Natural killer cell (primary cell): ENCODE measurements around the gene TREM1. TPM values are rescaled to one million over a fixed set of nuclear protein-coding genes. Genes with fewer than 3 reads are reported as not detected.

ENCODE experiments used
- ATAC-seq, 3 donors: fragments of 150-1000 bp in 2 of 3; fragments of 200-7000 bp in 1 of 3; cut with Tn5 transposase; 1 replicate in 1 of 3; 2 replicates in 2 of 3; pipeline ENCODE4 v1.10.0; 2021; ENCODE audit warnings: mild to moderate bottlenecking in 2 of 3, moderate library complexity in 2 of 3
- DNase-seq, 2 donors: peaks; one replicate each; pipeline versions ENCODE4 v3.0.0 to v3.0.0-alpha.2; 2013 to 2021; ENCODE audit warnings: mixed read lengths in 1 of 2
- H3K27ac ChIP-seq: one replicate; pipeline ENCODE4 v1.5.1; 2013; ENCODE audit warnings: mild to moderate bottlenecking, low read length
- H3K27me3 ChIP-seq: one replicate; pipeline ENCODE4 v1.6.1; 2013; ENCODE audit warnings: low read length; ENCODE audit not compliant: control insufficient read depth, insufficient read depth
- H3K36me3 ChIP-seq: one replicate; pipeline ENCODE4 v1.6.1; 2013; ENCODE audit warnings: low read length; ENCODE audit not compliant: control insufficient read depth, insufficient read depth
- H3K4me1 ChIP-seq: one replicate; pipeline ENCODE4 v1.6.1; 2013; ENCODE audit warnings: low read length; ENCODE audit not compliant: control insufficient read depth, insufficient read depth
- H3K4me3 ChIP-seq: one replicate; pipeline ENCODE4 v1.5.1; 2013; ENCODE audit warnings: low read length
- H3K9me3 ChIP-seq: one replicate; pipeline ENCODE4 v1.6.1; 2013; ENCODE audit warnings: low read length; ENCODE audit not compliant: control insufficient read depth, insufficient read depth
- H3K27ac Mint-ChIP-seq, 2 donors: one replicate each; pipeline ENCODE4 v1.8.0; 2022; ENCODE audit warnings: mild to moderate bottlenecking in 2 of 2, mixed read lengths in 2 of 2, moderate library complexity in 1 of 2
- H3K27me3 Mint-ChIP-seq, 2 donors: one replicate each; pipeline ENCODE4 v1.8.0; 2022; ENCODE audit warnings: low read depth in 2 of 2, mixed read lengths in 2 of 2
- H3K36me3 Mint-ChIP-seq: one replicate; pipeline ENCODE4 v1.8.0; 2022; ENCODE audit warnings: mixed read lengths
- H3K4me1 Mint-ChIP-seq, 2 donors: one replicate each; pipeline ENCODE4 v1.8.0; 2022; ENCODE audit warnings: mixed read lengths in 2 of 2
- H3K4me3 Mint-ChIP-seq: one replicate; pipeline ENCODE4 v1.8.0; 2022; ENCODE audit warnings: mild to moderate bottlenecking, moderate library complexity, mixed read lengths
- H3K9me3 Mint-ChIP-seq, 2 donors: one replicate each; pipeline ENCODE4 v1.8.0; 2022; ENCODE audit warnings: mixed read lengths in 2 of 2
- WGBS: methylation state at CpG from one replicate; pipeline ENCODE4 v1.1.7; 2013; ENCODE audit warnings: missing lambda C conversion rate; ENCODE audit not compliant: insufficient coverage; 5-methylcytosine and 5-hydroxymethylcytosine counted together
- intact Hi-C: fragments of 100-400 bp; cut with micrococcal nuclease; formaldehyde crosslinking; loops from one replicate; pipeline ENCODE4 v1.14.2; 2022
- total RNA-seq, 4 donors: library from RNA; stranded (reverse); fragments of 120-200 nt in 1 of 4; gene quantifications; one replicate each; pipeline versions ENCODE4 v1.2.3 to v1.2.4, GENCODE V29; 2013 to 2022
- TF ChIP-seq, protein P1 (sequence below): fragments of 200-600 bp; IDR thresholded peaks from one replicate; pipeline ENCODE4 v1.8.0; 2022; ENCODE audit warnings: antibody characterized with exemption

TREM1 gene
- total RNA-seq, 3 donors from 2014 or later (not counting 1 experiment from before 2014, with no cell fraction given), result 9.5 to 44.2 (median 9.8) TPM

DNA sequence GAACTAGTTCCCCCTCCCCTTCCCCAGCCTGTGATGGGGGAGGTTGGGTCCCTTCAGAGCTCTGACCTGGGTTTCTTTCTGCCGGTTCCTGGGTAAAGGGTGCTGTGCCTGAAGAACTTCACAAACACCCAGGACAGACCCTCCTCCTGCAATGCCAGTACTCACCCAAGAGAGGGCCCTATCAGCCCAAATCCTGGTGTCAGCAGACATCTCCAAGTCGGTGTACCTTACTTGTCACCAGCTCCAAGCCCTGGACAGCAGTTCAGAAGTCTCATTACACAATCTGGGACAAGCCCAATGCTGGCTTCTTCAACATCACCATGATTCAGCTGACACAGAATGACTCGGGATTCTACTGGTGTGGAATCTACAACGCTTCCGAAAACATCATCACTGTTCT is 57.9 kb downstream of the TREM1 start:
- ATAC-seq, result peak in 2 of 3 donors; percentile 30 to 72
- Histone ChIP-seq H3K27ac (no peak overlapping the region), H3K9me3 (no peaks in the 10 kb centered on the region), H3K4me1 (peaks cover 7% of the 10 kb centered on the region), H3K4me3 (peak overlapping the region; percentile 20), H3K27me3 (no peaks in the 10 kb centered on the region), H3K36me3 (no peaks in the 10 kb centered on the region)
- no peaks in the 10 kb centered on the region for H3K9me3 Mint-ChIP-seq
- H3K36me3 Mint-ChIP-seq, result no peaks in the 10 kb centered on the region
- intact Hi-C loops, result no loop called here
- H3K4me1 Mint-ChIP-seq, result peaks cover 18 to 20% of the 10 kb centered on the region in 2 donors
- peaks cover 7% of the 10 kb centered on the region in 2 donors for H3K27me3 Mint-ChIP-seq
- TF ChIP-seq, protein P1, sequence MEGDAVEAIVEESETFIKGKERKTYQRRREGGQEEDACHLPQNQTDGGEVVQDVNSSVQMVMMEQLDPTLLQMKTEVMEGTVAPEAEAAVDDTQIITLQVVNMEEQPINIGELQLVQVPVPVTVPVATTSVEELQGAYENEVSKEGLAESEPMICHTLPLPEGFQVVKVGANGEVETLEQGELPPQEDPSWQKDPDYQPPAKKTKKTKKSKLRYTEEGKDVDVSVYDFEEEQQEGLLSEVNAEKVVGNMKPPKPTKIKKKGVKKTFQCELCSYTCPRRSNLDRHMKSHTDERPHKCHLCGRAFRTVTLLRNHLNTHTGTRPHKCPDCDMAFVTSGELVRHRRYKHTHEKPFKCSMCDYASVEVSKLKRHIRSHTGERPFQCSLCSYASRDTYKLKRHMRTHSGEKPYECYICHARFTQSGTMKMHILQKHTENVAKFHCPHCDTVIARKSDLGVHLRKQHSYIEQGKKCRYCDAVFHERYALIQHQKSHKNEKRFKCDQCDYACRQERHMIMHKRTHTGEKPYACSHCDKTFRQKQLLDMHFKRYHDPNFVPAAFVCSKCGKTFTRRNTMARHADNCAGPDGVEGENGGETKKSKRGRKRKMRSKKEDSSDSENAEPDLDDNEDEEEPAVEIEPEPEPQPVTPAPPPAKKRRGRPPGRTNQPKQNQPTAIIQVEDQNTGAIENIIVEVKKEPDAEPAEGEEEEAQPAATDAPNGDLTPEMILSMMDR, result no peak
- H3K27ac Mint-ChIP-seq, result no peak overlapping the region
- WGBS, result 57% methylated on average over 5 of the region's 5 CpGs
- DNase-seq, result no peak
- no peak overlapping the region for H3K4me3 Mint-ChIP-seq

DNA sequence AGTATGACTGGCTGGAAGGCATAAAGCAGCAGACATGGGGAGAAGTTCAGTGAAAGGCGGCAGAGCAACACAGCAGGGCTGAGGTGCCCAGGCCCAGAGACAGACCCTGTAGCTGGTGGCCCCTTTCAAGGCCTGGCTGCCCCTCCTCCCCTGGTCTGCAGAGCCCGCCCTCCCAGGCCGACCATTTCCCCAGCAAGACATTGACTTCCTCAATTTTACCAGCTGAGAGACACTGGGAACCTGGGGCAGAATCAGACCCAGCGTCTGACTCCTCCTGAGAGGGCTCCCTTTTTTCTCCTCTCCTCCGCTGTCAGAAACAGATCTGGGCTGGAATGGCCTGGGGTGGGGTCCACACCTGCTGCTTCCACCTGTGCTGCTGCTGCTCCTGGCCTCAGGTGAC is 58.4 kb downstream of the TREM1 start, which contains the start of gene TREML4:
Gene TREML4 (plus strand): TSS at position 254 of the 400 bp plus-strand sequence. CDS start 79 bp downstream, at position 333.
- Histone ChIP-seq H3K36me3 (no peaks in the 10 kb centered on the region), H3K4me3 (peak within 1 kb of the TSS; percentile 20), H3K4me1 (peaks cover 7% of the 10 kb centered on the region), H3K9me3 (no peaks in the 10 kb centered on the region), H3K27ac (no peak within 1 kb of the TSS), H3K27me3 (no peaks in the 10 kb centered on the region)
- intact Hi-C loops, result no loop called here
- Mint-ChIP-seq H3K4me3 (no peak within 1 kb of the TSS), H3K36me3 (no peaks in the 10 kb centered on the region), H3K27me3 (peaks cover 7% of the 10 kb centered on the region in 2 donors), H3K9me3 (no peaks in the 10 kb centered on the region), H3K4me1 (peaks cover 18 to 19% of the 10 kb centered on the region in 2 donors), H3K27ac (peak within 1 kb of the TSS in 1 of 2 donors; percentile 4)
- 56% methylated on average over 5 of the region's 5 CpGs for WGBS
- TF ChIP-seq, protein P1, result no peak
- peak in 1 of 3 donors; percentile 56 for ATAC-seq
- DNase-seq, result no peak

DNA sequence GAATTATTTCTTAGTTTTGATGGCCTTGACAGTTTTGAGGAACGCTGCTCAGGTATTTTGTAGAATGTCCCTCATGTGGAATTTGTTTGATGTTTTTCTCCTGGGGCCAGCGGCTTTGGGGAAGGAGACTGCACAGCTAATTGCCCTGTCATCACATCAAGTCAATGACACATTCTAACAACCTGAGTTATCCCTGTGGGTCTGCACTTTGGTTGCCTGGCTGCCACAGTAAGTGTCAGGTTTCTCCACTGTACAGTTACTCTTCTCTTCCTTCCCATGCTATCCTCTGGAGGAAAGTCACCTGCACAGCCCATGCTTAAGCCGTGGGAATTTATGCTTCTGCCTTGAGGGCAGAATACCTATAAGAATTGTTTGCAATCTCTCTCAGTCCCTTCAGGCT is 59.7 kb downstream of the TREM1 start:
- H3K27me3 ChIP-seq, result no peaks in the 10 kb centered on the region
- Mint-ChIP-seq H3K4me3 (no peak overlapping the region), H3K9me3 (no peaks in the 10 kb centered on the region), H3K36me3 (no peaks in the 10 kb centered on the region), H3K27me3 (peaks cover 7% of the 10 kb centered on the region in 2 donors), H3K27ac (no peak overlapping the region), H3K4me1 (peaks cover 6 to 9% of the 10 kb centered on the region in 2 donors)
- H3K4me3 ChIP-seq, result no peak overlapping the region
- H3K27ac ChIP-seq, result no peak overlapping the region
- TF ChIP-seq, protein P1, result no peak
- DNase-seq (no peak), ATAC-seq (no peak)
- no peaks in the 10 kb centered on the region for H3K36me3 ChIP-seq
- no peaks in the 10 kb centered on the region for H3K9me3 ChIP-seq
- intact Hi-C loops, result no loop called here
- peaks cover 7% of the 10 kb centered on the region for H3K4me1 ChIP-seq
- WGBS, result 81% methylated on average over 3 of the region's 3 CpGs

DNA sequence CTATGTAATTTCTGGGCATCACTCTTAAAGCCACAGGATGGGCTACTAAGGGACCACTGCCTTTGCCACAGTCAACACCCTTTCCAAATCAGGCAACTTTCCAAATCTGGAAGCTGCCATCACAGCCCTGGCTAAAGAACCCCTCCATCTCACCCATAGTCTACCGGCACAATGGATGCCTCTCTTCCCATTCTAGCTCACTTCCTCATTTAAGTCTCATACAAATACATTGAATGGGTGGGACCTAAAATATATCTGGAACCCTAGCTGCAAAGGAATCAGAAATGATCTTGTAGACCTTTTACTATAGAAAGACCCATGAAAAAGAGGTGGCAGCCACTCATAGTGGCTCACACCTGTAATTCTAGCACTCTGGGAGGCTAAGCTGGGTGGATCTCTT is 61.7 kb downstream of the TREM1 start:
- H3K4me1 Mint-ChIP-seq, result peaks cover 0 to 11% of the 10 kb centered on the region in 2 donors
- Histone ChIP-seq H3K27ac (no peak overlapping the region), H3K9me3 (no peaks in the 10 kb centered on the region), H3K27me3 (no peaks in the 10 kb centered on the region), H3K4me1 (peaks cover 7% of the 10 kb centered on the region), H3K36me3 (no peaks in the 10 kb centered on the region), H3K4me3 (no peak overlapping the region)
- no peak overlapping the region for H3K27ac Mint-ChIP-seq
- H3K9me3 Mint-ChIP-seq, result no peaks in the 10 kb centered on the region
- WGBS, result 81% methylated on average over 1 of the region's 1 CpG
- DNase-seq (no peak), ATAC-seq (no peak)
- H3K27me3 Mint-ChIP-seq, result peaks cover 7% of the 10 kb centered on the region in 2 donors
- H3K36me3 Mint-ChIP-seq, result no peaks in the 10 kb centered on the region
- H3K4me3 Mint-ChIP-seq, result no peak overlapping the region
- TF ChIP-seq, protein P1, result no peak
- intact Hi-C loops, result no loop called here
